PC-3 (cell line): ENCODE results near the gene HNRNPH2. TPM values are rescaled to one million over a fixed set of nuclear protein-coding genes. Genes with fewer than 3 reads are reported as not detected.

Source experiments
- ATAC-seq: fragments of 200-7000 bp; cut with Tn5 transposase; 2 replicates; pipeline ENCODE4 v1.9.1; 2020; ENCODE audit warnings: mild to moderate bottlenecking, moderate library complexity
- BruUV-seq: library from RNA; stranded (reverse); fragments of 400-500 nt; replicated peaks from 2 replicates; lab custom pipeline; 2021; lab: Mats Ljungman, UMichigan
- CTCF ChIA-PET: fragments of 300-600 bp; sonication (Branson Sonifier 250); formaldehyde crosslinking; loops from one replicate; lab custom pipeline; 2022; ENCODE audit warnings: antibody characterized with exemption; lab: Charles Lee
- POLR2A ChIA-PET: fragments of 300-600 bp; sonication (Branson Sonifier 250); formaldehyde crosslinking; loops from one replicate; lab custom pipeline; 2022; ENCODE audit warnings: antibody characterized with exemption; ENCODE audit not compliant: unreplicated experiment; lab: Charles Lee
- DNase-seq: peaks from one replicate; pipeline ENCODE4 v3.0.0-alpha.2; 2015
- H2AFZ ChIP-seq: fragments of 300-600 bp; sonication (generic); 2 replicates; pipeline ENCODE4 v1.6.0; 2016; ENCODE audit warnings: antibody characterized with exemption, low read length
- H3F3A ChIP-seq: fragments of 300-600 bp; sonication (generic); one replicate; pipeline ENCODE4 v1.6.0; 2017; ENCODE audit warnings: antibody characterized with exemption, low read length, control low read depth, mild to moderate bottlenecking; ENCODE audit not compliant: unreplicated experiment
- H3K27ac ChIP-seq: fragments of 300-600 bp; sonication (generic); 2 replicates; pipeline ENCODE4 v1.5.1; 2016; ENCODE audit warnings: mild to moderate bottlenecking, low read length
- H3K27me3 ChIP-seq: fragments of 300-600 bp; sonication (generic); 2 replicates; pipeline ENCODE4 v1.6.1; 2016; ENCODE audit warnings: low read length, mixed read lengths
- H3K36me3 ChIP-seq: fragments of 300-600 bp; sonication (generic); 2 replicates; pipeline ENCODE4 v1.6.1; 2016; ENCODE audit warnings: low read depth, mixed run types, low read length, mixed read lengths
- H3K4me1 ChIP-seq: fragments of 300-600 bp; sonication (generic); 2 replicates; pipeline ENCODE4 v1.5.1; 2016; ENCODE audit warnings: low read length; ENCODE audit not compliant: insufficient read depth
- H3K4me2 ChIP-seq: fragments of 300-600 bp; sonication (generic); 2 replicates; pipeline ENCODE4 v1.6.0; 2016; ENCODE audit warnings: low read length
- H3K4me3 ChIP-seq: fragments of 300-600 bp; sonication (generic); 2 replicates; pipeline ENCODE4 v1.5.1; 2016; ENCODE audit warnings: mild to moderate bottlenecking, low read length, mixed read lengths
- H3K79me2 ChIP-seq: fragments of 300-600 bp; sonication (generic); 2 replicates; pipeline ENCODE4 v1.6.1; 2017; ENCODE audit warnings: low read length, mixed read lengths
- H3K9ac ChIP-seq: fragments of 300-600 bp; sonication (generic); 2 replicates; pipeline ENCODE4 v1.6.0; 2016; ENCODE audit warnings: mild to moderate bottlenecking, low read length
- H3K9me2 ChIP-seq: fragments of 300-600 bp; sonication (generic); replicated peaks from 2 replicates; pipeline ENCODE4 v1.6.1; 2016; ENCODE audit warnings: mixed run types, low read length, mixed read lengths
- H3K9me3 ChIP-seq: fragments of 300-600 bp; sonication (generic); 2 replicates; pipeline ENCODE4 v1.6.1; 2016; ENCODE audit warnings: low read length, mixed read lengths
- H4K20me1 ChIP-seq: fragments of 300-600 bp; sonication (generic); 2 replicates; pipeline ENCODE4 v1.6.1; 2016; ENCODE audit warnings: low read length, mixed read lengths
- CTCF ChIP-seq: fragments of 300-600 bp; sonication (generic); conservative IDR thresholded peaks from 2 replicates; pipeline ENCODE4 v1.5.1; 2017; ENCODE audit warnings: antibody characterized with exemption, low read depth, mild to moderate bottlenecking, low read length
- EZH2 ChIP-seq: fragments of 300-600 bp; sonication (generic); IDR thresholded peaks from one replicate; pipeline ENCODE4 v1.6.1; 2017; ENCODE audit warnings: antibody characterized with exemption, mild to moderate bottlenecking, low read length; ENCODE audit not compliant: unreplicated experiment
- EZH2phosphoT487 ChIP-seq: fragments of 300-600 bp; sonication (generic); IDR thresholded peaks from 2 replicates; pipeline ENCODE4 v1.6.1; 2018; ENCODE audit warnings: mild to moderate bottlenecking, antibody characterized with exemption, low read length, borderline replicate concordance
- intact Hi-C: fragments of 100-400 bp; cut with micrococcal nuclease; formaldehyde crosslinking; loops from 2 replicates; pipeline ENCODE4 v1.9.0; 2023
- total RNA-seq: library from RNA; depleted of rRNA; stranded (reverse); fragments of >200 nt; gene quantifications from 2 replicates; pipeline ENCODE4 v1.2.3, GENCODE V29; 2014

Gene HNRNPH2
- total RNA-seq, 1 experiment from 2014 or later = 54.8 TPM

- H3K27ac ChIP-seq = no peak overlapping the region
- peaks cover 12% of the 10 kb centered on the region for H3K4me1 ChIP-seq
- no peak overlapping the region for H2AFZ ChIP-seq
- H3K36me3 ChIP-seq = peaks cover 15% of the 10 kb centered on the region; the same call in 1 of the 2 replicates
- H4K20me1 ChIP-seq = peaks cover 11% of the 10 kb centered on the region; the same call in 1 of the 2 replicates
- no peaks in the 10 kb centered on the region for H3K27me3 ChIP-seq
- DNase-seq = no peak
- H3F3A ChIP-seq = no peaks in the 10 kb centered on the region
- ChIA-PET CTCF (no interaction called here), POLR2A (no interaction called here)
- no peaks in the 10 kb centered on the region for H3K9me2 ChIP-seq
- TF ChIP-seq EZH2phosphoT487 (no peak), EZH2 (no peak), CTCF (no peak)
- peaks cover 67% of the 10 kb centered on the region for H3K79me2 ChIP-seq
- H3K4me3 ChIP-seq = peak overlapping the region; percentile 95
- intact Hi-C loops = no loop called here
- H3K4me2 ChIP-seq = peak overlapping the region; percentile 89
- no peak overlapping the region for H3K9ac ChIP-seq
- ATAC-seq = no peak
- no TSS peak for BruUV-seq
- no peaks in the 10 kb centered on the region for H3K9me3 ChIP-seq
These were observed 2.4 kb downstream of the HNRNPH2 start for GRCh38 chrX:101410461-101410860.

- Histone ChIP-seq H3F3A (no peaks in the 10 kb centered on the region), H3K36me3 (peaks cover 15% of the 10 kb centered on the region; the same call in 1 of the 2 replicates), H3K79me2 (peaks cover 53% of the 10 kb centered on the region), H3K4me1 (peaks cover 12% of the 10 kb centered on the region), H3K9ac (no peak overlapping the region), H3K9me2 (no peaks in the 10 kb centered on the region), H3K27ac (no peak overlapping the region), H2AFZ (no peak overlapping the region), H3K4me2 (no peak overlapping the region), H4K20me1 (peaks cover 11% of the 10 kb centered on the region; the same call in 1 of the 2 replicates), H3K4me3 (no peak overlapping the region), H3K9me3 (no peaks in the 10 kb centered on the region), H3K27me3 (no peaks in the 10 kb centered on the region)
- POLR2A ChIA-PET = no interaction called here
- DNase-seq = no peak
- intact Hi-C loops = no loop called here
- no peak for ATAC-seq
- CTCF ChIA-PET = no interaction called here
- BruUV-seq = no TSS peak
- TF ChIP-seq EZH2phosphoT487 (no peak), EZH2 (no peak), CTCF (no peak)
These were observed 4.0 kb downstream of the HNRNPH2 start for GRCh38 chrX:101411984-101412383.
